ENCODE results near the gene DYRK1A. TPM values are rescaled to one million over a fixed set of nuclear protein-coding genes. Genes with fewer than 3 reads are reported as not detected.

The DYRK1A gene
- total RNA-seq, 1 donor from 2014 or later, result 34.4 TPM

GRCh38 chr21:37551331-37551992 lies 184.9 kb downstream of the DYRK1A start:
- no peaks in the 10 kb centered on the region for H3K27me3 ChIP-seq
- peak in 1 of 2 donors; percentile 50 for DNase-seq (ENCODE audit: low spot score in 2 of 2)
- no peak overlapping the region for H3K27ac ChIP-seq
- intact Hi-C loops (cut with DNase I), result no loop called here
- H3K4me1 ChIP-seq, result no peaks in the 10 kb centered on the region
- H3K36me3 ChIP-seq, result no peaks in the 10 kb centered on the region
- H3K4me3 ChIP-seq, result no peak overlapping the region
- no peak for TF ChIP-seq CTCF (IDR thresholded peaks at IDR 0.05)
- H3K9me3 ChIP-seq, result no peaks in the 10 kb centered on the region

- Histone ChIP-seq H3K4me1 (no peaks in the 10 kb centered on the region), H3K36me3 (no peaks in the 10 kb centered on the region), H3K4me3 (no peak overlapping the region), H3K27ac (no peak overlapping the region), H3K27me3 (no peaks in the 10 kb centered on the region), H3K9me3 (no peaks in the 10 kb centered on the region)
- TF ChIP-seq CTCF (IDR thresholded peaks at IDR 0.05), result no peak
- intact Hi-C loops (cut with DNase I), result no loop called here
- peak in 1 of 2 donors; percentile 42 for DNase-seq (ENCODE audit: low spot score in 2 of 2)
Measured at GRCh38 chr21:37551993-37552355, 185.4 kb downstream of the DYRK1A start.

- TF ChIP-seq CTCF (IDR thresholded peaks at IDR 0.05), result no peak
- intact Hi-C loops (cut with DNase I), result no loop called here
- DNase-seq (ENCODE audit: low spot score in 2 of 2), result peak in 1 of 2 donors; percentile 8
- Histone ChIP-seq H3K27me3 (no peaks in the 10 kb centered on the region), H3K27ac (no peak overlapping the region), H3K4me3 (no peak overlapping the region), H3K4me1 (no peaks in the 10 kb centered on the region), H3K9me3 (no peaks in the 10 kb centered on the region), H3K36me3 (no peaks in the 10 kb centered on the region)
Measured at GRCh38 chr21:37552496-37553029, 186.0 kb downstream of the DYRK1A start.

- Histone ChIP-seq H3K4me1 (no peaks in the 10 kb centered on the region), H3K27ac (no peak overlapping the region), H3K36me3 (no peaks in the 10 kb centered on the region), H3K4me3 (no peak overlapping the region), H3K27me3 (no peaks in the 10 kb centered on the region), H3K9me3 (no peaks in the 10 kb centered on the region)
- intact Hi-C loops (cut with DNase I), result no loop called here
- DNase-seq (ENCODE audit: low spot score in 2 of 2), result no peak
- TF ChIP-seq CTCF (IDR thresholded peaks at IDR 0.05), result no peak
Measured at GRCh38 chr21:37553078-37553481, 186.5 kb downstream of the DYRK1A start.

GRCh38 chr21:37554661-37555379 lies 188.2 kb downstream of the DYRK1A start:
- no peak for TF ChIP-seq CTCF (IDR thresholded peaks at IDR 0.05)
- no peaks in the 10 kb centered on the region for H3K4me1 ChIP-seq
- H3K27ac ChIP-seq, result no peak overlapping the region
- no peaks in the 10 kb centered on the region for H3K27me3 ChIP-seq
- no peak for DNase-seq (ENCODE audit: low spot score in 2 of 2)
- intact Hi-C loops (cut with DNase I), result no loop called here
- no peak overlapping the region for H3K4me3 ChIP-seq
- H3K9me3 ChIP-seq, result no peaks in the 10 kb centered on the region
- H3K36me3 ChIP-seq, result no peaks in the 10 kb centered on the region

All from ascending aorta (tissue), 2 donors.